AG09309 (cell line): Measurements from ENCODE around the gene SH3TC1.

Experiments used
- DNase-seq: peaks from one replicate; pipeline ENCODE4 v3.0.0-alpha.2; 2010; ENCODE audit warnings: low read depth
- H3K4me3 ChIP-seq: 2 replicates; pipeline ENCODE4 v1.5.1; 2011; ENCODE audit warnings: mild to moderate bottlenecking, low read depth, low read length, moderate library complexity; ENCODE audit not compliant: control insufficient read depth
- TF ChIP-seq, protein P1 (sequence below): IDR thresholded peaks from 2 replicates; pipeline ENCODE4 v1.5.1; 2011; ENCODE audit warnings: mild to moderate bottlenecking, low read depth, low read length, inconsistent platforms; ENCODE audit not compliant: insufficient read depth, control insufficient read depth; ENCODE audit errors: missing control alignments

SH3TC1 gene

DNA sequence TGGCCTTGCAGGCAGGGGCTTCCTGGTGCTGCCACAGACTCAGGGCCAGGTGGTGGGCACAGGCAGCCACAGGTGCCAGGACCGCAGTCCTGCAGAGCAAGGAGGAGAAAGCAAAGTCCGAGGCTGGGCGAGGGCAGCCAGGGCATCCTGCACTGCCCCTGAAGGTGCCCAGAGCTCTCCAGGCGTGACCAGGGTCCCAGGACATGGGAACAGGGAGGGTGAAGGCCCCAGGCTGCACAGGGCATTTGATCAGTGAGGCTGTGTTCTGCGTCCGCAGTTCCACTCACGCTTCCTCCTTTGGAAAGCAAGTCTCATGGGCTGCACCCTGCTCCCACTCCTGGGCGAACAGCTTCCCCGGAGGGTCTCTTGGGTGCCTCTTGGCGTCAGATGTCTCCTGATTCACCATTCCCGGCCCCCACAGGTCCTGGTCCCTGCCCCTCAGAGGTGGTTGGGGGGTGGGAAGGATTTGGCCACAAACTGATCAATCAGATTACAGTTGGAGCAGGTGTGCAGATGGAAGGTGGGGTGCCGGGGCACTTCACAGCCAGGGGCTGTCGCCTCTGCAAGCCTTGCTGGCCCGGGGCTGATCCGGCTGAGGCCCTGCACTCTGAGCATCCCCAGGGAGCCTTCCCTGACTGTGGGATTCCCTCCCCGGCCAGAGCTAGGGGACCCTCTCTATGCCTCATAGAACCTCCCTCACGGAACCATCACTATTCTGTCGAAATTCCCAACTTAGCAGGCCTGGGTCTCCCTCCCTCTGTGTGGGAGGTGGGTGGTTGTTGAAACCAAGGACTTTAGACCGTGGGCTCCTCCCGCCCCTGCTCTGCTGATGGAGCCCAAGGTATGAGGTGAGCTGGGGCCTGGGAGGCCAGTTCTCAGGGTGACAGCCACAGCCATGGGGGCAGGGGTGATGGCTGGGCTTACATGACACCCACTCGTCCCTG is 3.3 kb downstream of the SH3TC1 start:
- no peak overlapping the region for H3K4me3 ChIP-seq
- DNase-seq: no peak
- TF ChIP-seq, protein P1, sequence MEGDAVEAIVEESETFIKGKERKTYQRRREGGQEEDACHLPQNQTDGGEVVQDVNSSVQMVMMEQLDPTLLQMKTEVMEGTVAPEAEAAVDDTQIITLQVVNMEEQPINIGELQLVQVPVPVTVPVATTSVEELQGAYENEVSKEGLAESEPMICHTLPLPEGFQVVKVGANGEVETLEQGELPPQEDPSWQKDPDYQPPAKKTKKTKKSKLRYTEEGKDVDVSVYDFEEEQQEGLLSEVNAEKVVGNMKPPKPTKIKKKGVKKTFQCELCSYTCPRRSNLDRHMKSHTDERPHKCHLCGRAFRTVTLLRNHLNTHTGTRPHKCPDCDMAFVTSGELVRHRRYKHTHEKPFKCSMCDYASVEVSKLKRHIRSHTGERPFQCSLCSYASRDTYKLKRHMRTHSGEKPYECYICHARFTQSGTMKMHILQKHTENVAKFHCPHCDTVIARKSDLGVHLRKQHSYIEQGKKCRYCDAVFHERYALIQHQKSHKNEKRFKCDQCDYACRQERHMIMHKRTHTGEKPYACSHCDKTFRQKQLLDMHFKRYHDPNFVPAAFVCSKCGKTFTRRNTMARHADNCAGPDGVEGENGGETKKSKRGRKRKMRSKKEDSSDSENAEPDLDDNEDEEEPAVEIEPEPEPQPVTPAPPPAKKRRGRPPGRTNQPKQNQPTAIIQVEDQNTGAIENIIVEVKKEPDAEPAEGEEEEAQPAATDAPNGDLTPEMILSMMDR: no peak

DNA sequence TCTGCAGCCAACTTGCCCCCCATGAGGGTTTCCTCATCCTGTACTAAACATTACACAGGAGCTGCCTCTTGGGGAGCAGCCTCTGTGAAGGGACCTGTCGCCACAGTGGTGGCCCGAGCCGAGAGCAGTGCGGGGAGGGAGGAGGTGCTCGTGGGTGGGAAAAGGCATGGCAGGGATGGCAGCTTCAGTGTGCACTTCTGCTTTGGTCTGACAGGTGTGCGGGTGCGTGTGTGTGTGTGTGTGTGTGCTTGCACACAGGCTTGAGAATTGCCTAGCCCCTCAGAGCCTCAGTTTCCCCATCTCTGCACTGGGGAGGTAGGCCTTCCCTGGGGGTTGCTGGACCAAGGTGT is 3.9 kb downstream of the SH3TC1 start:
- TF ChIP-seq, protein P1: no peak
- no peak for DNase-seq
- H3K4me3 ChIP-seq: no peak overlapping the region

DNA sequence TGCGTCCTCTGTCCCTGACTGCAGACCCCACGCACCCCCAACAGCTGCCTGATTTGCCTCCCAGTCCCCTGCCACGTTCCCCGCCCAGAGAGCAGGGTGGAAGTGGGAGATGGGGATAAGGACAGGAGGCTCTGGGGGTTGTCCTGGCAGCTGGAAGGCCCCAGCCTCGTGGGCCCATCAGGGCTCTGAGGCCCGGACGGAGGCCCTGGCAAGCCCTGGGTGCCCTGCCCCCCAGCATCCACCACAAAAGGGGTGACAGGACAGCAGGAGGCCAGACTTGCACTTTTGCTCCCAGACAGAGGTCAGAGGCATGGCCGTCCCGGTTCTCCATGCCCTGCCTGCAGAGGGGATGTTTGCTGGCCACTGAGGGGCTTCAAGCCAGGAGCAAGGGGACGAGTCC is 4.7 kb downstream of the SH3TC1 start:
- TF ChIP-seq, protein P1: no peak
- H3K4me3 ChIP-seq: no peak overlapping the region
- no peak for DNase-seq

DNA sequence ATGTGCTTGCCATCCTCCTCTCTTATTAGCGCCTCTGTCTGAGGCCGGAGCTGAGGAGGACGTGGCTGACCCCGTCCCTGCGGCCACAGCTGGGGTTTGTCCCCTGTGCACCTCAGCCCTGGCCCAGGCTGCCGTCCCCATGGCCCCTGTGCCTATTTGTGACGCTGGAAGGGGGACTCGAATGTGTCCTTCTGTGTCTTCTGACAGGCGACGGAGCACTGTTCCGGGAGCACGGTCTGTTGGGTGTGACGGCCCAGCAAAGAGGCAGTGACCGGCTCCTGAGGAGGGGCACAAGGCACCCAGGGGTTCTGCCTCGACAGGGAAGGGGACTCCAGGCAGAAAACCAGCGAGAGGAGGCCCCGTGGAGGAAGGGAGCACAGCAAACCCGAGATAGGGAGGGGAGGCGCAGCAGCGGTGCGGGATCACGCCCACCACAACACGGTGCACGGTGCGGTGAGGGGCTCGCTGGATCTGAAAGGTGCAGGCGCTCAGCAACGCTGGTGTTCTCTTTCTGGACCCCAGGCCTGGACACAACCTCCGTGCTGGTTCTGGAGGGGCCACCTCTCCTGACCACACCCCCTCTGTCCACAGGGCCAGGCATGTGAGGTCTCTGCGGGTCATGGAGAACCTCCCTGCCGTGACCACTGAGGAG is 5.6 kb downstream of the SH3TC1 start:
- TF ChIP-seq, protein P1: no peak
- H3K4me3 ChIP-seq: no peak overlapping the region
- DNase-seq: no peak

DNA sequence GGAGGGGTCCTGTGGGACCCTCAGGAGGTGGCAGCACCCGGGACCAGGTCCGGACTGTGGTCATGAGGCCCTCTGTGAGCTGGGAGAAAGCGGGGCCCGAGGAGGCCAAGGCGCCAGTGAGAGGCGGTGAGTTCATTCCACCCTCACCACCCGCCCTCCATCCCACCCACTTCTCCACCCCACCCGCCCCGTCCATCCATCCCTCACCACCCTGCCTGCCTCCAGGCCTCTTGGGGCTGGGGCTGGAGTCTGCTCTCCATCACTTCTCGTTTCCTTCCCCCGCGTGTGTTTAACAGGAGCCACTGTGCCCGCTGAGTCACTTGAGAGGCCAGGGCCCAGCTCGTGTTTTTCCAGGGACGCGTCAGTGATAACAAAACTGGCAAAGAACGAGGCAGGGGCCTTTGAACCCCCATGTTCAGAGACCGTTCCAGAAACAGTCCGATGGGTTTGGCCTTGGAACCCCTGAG is 6.2 kb downstream of the SH3TC1 start:
- TF ChIP-seq, protein P1: no peak
- H3K4me3 ChIP-seq: no peak overlapping the region
- no peak for DNase-seq

DNA sequence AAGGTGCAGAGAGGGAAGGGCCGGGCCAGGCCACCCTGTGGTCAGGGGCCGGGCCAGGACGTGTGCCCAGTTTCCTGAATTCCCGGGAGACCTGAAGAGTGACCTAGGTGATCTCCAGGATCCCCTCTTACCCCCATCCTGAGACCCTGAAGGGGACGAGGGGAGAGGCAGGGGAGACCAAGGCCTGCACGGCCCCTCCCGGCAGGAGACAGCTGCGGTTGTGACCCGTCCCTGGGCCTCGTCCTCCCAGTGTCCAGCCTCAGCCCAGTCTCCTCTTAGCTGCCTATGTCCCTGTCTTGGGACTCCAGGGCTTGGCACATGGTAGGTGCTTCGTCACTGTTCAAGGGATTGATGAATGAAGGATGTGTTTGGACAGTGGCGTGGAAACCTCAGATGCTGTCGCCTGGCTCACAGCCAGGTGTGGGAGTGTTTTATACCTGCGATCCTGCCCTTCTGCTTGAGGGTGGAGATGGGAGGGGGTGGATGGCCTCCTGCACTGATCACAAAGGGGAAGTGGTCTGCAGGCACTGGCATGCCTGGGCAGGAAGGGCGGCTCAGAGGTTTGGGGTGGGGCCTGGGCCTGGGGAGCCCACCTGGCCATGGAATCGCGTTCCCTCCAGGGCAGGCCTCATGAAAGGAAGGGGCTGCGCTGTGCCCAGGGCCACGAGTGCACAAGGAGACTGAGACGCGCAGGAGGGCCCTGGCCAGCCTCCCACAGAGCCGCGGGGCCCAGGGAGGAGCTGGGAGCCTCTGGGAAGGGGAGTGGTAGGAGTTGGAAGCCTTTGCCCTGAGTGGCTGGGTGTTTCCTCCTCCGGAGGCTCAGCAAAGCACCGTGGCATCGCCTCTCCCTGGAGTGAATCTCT is 6.9 kb downstream of the SH3TC1 start:
- DNase-seq: no peak
- H3K4me3 ChIP-seq: no peak overlapping the region
- TF ChIP-seq, protein P1: no peak
